ENCODE measurements around the gene ITPRIP.

DNA sequence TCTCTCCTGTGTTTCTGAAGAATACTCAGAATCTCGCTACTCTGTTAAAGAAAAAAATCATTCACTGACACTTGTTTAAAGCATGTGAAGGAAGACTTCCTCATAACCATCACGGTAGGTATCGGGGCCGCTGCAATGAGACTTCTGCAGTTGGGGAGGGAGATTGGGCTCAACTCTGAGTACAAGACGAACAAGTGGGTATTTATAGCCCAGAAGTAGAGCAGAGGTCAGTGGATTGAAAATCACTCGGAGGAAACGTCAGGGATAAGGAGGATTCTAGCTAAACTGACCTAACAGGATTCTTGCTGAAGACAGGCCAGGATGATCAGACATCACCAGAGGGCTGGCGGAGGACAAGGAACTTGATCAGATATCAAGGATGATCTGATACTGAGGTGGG is 33.3 kb downstream of the ITPRIP start:
- TF ChIP-seq, protein P1, sequence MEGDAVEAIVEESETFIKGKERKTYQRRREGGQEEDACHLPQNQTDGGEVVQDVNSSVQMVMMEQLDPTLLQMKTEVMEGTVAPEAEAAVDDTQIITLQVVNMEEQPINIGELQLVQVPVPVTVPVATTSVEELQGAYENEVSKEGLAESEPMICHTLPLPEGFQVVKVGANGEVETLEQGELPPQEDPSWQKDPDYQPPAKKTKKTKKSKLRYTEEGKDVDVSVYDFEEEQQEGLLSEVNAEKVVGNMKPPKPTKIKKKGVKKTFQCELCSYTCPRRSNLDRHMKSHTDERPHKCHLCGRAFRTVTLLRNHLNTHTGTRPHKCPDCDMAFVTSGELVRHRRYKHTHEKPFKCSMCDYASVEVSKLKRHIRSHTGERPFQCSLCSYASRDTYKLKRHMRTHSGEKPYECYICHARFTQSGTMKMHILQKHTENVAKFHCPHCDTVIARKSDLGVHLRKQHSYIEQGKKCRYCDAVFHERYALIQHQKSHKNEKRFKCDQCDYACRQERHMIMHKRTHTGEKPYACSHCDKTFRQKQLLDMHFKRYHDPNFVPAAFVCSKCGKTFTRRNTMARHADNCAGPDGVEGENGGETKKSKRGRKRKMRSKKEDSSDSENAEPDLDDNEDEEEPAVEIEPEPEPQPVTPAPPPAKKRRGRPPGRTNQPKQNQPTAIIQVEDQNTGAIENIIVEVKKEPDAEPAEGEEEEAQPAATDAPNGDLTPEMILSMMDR (conservative IDR thresholded peaks at IDR 0.05 in 1 of 2, IDR thresholded peaks at IDR 0.05 in 1 of 2; ENCODE audit: extremely low read depth in 1 of 2, insufficient read depth in 1 of 2, low read depth in 1 of 2, low read length in 2 of 2): no peak
- TF ChIP-seq EZH2 (IDR thresholded peaks at IDR 0.05; ENCODE audit: borderline replicate concordance, low read length): no peak

Measured in mammary epithelial cell (primary cell).